Non-pigmented ciliary epithelial cell (primary cell): ENCODE results near the gene CDIP1.

Experiments
- DNase-seq: peaks from one replicate; pipeline ENCODE4 v3.0.0-alpha.2; 2010; ENCODE audit warnings: low read depth

Gene CDIP1

GRCh38 chr16:4514606-4515005, 24.0 kb downstream of the CDIP1 start:
- DNase-seq, result no peak

GRCh38 chr16:4513881-4514280, 24.7 kb downstream of the CDIP1 start:
- DNase-seq, result no peak

GRCh38 chr16:4513086-4513860, 25.3 kb downstream of the CDIP1 start:
- DNase-seq, result no peak

GRCh38 chr16:4512473-4512872, 26.1 kb downstream of the CDIP1 start:
- DNase-seq, result no peak

GRCh38 chr16:4511441-4512082, 27.0 kb downstream of the CDIP1 start:
- DNase-seq, result no peak

- no peak for DNase-seq
Observed at GRCh38 chr16:4510747-4511426, 27.7 kb downstream of the CDIP1 start.

GRCh38 chr16:4510131-4510530, 28.4 kb downstream of the CDIP1 start:
- no peak for DNase-seq

- no peak for DNase-seq
Observed at GRCh38 chr16:4509420-4509819, 29.2 kb downstream of the CDIP1 start.

- DNase-seq, result no peak
Observed at GRCh38 chr16:4508806-4509205, 29.8 kb downstream of the CDIP1 start.

GRCh38 chr16:4507588-4508345, 30.8 kb downstream of the CDIP1 start:
- no peak for DNase-seq

GRCh38 chr16:4506450-4506849, 32.1 kb downstream of the CDIP1 start:
- no peak for DNase-seq

GRCh38 chr16:4505356-4506147, 33.0 kb downstream of the CDIP1 start:
- DNase-seq, result no peak

- no peak for DNase-seq
Observed at GRCh38 chr16:4501071-4501478, 37.5 kb downstream of the CDIP1 start.

GRCh38 chr16:4500272-4500671, 38.3 kb downstream of the CDIP1 start:
- peak; percentile 65 for DNase-seq

GRCh38 chr16:4499196-4499555, 39.4 kb downstream of the CDIP1 start:
- DNase-seq, result no peak

- DNase-seq, result no peak
Observed at GRCh38 chr16:4498546-4499195, 39.9 kb downstream of the CDIP1 start.

- DNase-seq, result no peak
Observed at GRCh38 chr16:4496305-4496704, 42.3 kb downstream of the CDIP1 start.

GRCh38 chr16:4495766-4496165, 42.8 kb downstream of the CDIP1 start:
- no peak for DNase-seq

GRCh38 chr16:4494746-4495490, 43.7 kb downstream of the CDIP1 start:
- DNase-seq, result no peak

GRCh38 chr16:4491898-4492297, 46.7 kb downstream of the CDIP1 start:
- DNase-seq, result no peak
